Raji (cell line): ENCODE results near the gene KIAA0232.

Experiments used
- POLR2A ChIP-seq: IDR thresholded peaks from 2 replicates; pipeline ENCODE4 v1.6.1; 2011; ENCODE audit warnings: low read depth, low read length, control low read depth; ENCODE audit not compliant: insufficient read depth

The KIAA0232 gene

DNA sequence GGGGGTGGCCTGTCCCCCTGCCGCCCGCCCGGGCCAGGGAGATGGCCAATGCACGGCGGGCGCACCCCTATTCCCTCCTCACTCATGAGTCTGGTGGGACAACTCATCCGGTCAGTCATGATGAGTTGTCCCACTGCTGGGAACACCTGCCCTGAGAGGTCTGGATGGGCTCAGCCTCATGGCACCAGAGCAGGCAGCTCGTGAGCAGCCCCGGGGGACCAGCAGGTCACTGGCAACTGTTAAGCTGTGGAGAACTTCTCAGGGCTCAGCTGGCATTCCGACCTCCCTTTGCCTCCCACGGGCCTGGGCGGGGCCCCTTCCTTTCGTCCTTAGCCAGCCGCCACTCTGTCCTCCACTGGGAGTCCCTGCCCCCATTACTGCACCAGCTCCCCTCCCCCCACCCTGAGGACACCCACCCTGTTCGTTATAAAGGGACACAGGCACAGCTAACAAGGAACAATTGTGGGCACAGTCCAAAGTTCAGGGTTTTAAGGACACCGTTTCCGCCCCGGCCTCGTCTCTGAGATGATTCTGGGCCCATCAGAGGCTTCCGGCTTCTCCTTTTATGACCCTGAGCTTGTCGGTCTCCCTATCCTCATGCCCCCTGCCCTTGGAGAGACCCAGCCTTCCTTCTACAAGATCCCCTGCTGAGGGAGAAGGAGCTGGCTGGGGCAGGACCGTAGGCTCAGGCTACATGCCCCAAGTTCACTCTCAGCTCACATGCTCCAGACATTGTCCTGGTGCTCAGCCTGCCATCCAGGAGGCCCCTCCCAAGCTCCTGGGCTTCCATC is 14.6 kb upstream of the KIAA0232 start:
- no peak for TF ChIP-seq POLR2A

DNA sequence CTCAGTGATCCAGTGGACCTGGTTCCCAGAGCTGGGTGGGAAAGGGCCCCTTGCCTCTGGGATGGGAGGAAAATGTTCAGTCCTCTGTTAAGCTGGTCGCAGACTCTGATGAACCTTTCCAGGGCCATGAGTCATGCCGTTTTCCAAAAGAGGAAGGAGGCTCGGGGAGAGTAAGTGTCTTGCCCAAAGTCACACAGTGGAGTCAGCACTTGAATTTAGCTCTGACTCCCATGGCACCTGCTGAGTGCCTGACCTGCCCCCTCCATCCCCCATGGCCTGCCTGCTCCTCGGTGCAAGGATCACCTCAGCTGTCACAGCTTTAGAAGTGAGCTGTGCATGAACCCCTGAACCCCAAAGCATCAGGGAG is 14.0 kb upstream of the KIAA0232 start:
- TF ChIP-seq POLR2A = no peak

DNA sequence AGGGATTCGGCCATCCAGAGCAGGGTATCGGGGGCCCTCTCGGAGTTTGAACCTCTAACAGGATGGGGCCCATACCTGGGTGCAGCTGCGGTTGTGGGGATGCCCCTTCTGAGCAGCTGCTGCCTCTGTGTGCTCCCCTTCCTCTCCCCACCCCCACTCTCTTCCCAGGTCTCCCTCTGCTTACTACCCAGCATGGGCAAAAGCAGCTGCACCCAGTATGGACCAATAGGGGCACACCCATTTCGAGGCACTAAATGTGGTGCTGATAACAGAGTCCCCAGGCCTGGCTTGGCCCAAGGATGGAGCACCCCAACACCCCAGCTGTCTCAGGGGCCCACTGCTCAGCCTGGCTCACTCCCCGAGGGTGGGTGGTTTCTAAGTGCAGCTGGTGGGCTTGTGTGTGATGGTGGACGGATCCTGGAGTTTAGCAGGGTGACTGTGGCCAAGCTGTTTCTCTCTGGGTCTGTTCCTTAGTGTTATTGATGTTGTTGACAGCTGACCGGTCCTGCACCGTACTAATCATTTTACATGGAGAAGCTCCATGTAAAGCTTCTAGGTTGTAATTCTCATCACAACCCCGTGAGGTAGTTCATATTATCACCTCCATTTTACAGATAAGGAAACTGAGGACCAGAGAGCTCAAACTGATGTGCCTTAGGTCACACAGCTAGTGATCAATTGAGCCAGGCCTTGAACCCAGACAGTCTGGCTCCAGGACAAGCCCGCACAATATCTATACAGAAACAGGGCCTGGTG is 13.1 kb upstream of the KIAA0232 start:
- TF ChIP-seq POLR2A = no peak

DNA sequence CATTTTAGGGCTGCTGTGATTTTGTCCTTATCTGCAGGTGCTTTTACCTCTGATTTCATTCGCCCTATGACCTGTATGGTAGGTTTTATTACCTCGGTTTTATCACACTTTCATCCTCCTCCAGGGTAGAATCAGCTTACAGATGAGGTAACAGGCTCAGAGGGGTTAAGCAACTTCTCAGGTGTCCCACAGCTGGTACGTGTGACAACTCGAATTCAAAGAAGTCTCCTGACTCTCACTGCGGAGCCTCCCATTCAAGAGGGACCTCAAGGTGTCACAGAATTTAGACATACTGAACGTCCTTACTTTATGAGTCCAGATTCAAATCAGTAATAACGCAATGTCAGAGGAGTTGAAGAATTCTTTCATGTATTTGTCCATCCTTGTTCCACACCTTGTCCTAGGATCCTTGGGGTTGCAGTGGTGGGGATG is 12.5 kb upstream of the KIAA0232 start:
- no peak for TF ChIP-seq POLR2A

DNA sequence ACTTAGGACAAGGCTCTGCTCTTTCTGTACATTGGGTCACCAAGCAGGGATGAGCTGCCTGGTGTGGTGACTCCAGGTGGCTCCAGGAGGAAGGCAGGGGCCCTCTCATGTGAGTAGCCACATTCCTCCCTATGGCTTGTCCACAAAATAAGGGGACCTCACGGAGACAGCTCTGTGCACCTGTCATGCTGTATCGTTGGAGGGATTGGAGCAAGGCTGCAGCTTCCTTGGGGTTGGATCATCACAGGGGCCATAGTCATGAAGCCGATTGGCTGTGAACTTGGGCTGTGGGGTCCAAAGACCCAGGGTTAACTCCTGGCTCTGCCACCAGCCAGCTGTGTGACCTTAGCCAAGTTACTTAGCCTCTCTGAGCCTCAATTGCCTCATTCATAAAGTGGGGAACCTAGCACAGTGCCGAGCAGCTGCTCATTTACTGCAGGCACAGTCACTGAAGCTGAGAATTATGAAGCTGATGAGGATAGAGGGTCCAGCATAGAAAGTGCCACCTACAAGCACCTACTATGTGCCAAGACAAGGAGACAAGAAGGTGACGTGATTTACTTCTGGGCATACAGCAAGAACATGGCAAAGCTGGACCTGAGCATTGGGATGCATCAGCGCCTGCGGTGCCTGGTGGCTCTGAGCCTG is 11.8 kb upstream of the KIAA0232 start:
- no peak for TF ChIP-seq POLR2A

DNA sequence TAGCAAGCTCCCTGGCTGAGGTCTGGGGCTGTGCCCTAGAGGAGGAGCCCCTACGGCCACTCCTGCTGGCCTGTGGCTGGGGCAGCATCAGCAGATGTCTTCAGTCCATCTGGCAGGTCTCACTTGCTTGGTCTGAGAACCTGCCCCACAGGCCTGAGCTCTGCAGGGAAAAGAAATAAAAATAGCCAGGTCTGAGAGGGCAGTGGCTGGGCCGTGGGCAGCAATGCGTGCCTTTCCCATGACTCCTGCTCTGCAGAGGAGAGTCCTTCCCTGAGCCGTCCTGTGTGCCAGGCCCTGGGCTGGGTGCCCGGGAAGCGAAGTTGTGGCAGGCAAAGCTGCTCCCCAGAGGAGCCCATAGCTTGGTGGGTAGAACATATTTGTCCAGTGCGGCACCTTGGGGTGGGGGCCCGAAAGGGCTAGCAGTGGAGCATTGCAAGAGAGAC is 11.3 kb upstream of the KIAA0232 start:
- no peak for TF ChIP-seq POLR2A

DNA sequence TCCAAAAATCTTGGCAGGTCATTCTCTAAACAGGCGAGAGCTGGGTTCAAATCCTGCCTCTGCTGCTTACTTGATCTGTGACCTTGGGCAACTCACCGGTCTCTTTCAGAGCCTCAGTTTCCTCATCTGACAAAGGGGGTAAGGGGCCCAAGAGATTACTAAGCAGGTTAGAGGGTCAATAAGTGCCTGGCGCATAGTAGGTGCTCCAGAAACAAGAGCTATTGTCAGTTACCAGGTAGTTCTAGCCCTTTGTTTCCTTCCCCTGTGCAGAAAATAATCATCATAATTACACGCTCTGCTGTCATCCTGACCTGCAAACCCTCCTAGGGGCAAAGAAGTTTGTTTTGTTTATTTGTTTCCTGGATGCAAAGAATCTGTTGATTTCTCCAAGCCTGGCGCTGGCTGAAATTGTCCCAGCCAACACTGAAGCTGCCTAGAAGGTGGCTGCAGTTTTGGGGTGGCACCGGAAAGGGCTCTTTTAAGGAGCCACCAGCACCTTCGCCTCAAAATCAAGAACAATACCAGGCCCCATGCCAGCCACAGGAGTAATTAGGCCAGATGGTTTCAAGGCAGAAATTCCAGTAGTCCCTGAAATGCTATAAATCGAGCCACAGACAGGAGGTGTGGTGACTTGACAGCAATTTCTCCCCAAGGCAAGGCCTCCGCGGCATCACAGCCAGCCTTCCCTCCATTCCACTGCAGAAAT is 10.2 kb upstream of the KIAA0232 start:
- no peak for TF ChIP-seq POLR2A

DNA sequence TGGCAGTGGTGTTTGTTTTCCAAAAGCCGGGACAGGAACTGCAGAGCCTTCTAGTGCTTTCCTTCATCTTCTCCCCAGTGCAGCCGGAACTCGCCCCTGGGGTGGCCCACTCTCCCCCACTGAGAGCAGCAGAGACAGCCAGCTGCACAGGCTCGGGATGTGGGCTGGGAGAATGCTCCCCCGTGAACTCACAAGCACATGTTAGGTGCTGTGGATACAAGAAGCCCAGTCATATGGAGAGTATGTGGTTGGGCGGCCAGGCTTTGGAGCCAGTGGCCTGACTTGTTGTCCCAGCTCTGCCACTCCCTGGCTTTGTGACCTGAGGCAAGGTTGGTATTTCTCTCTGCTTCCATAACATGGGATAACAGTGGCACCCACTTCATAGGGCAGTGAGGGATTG is 9.4 kb upstream of the KIAA0232 start:
- no peak for TF ChIP-seq POLR2A

DNA sequence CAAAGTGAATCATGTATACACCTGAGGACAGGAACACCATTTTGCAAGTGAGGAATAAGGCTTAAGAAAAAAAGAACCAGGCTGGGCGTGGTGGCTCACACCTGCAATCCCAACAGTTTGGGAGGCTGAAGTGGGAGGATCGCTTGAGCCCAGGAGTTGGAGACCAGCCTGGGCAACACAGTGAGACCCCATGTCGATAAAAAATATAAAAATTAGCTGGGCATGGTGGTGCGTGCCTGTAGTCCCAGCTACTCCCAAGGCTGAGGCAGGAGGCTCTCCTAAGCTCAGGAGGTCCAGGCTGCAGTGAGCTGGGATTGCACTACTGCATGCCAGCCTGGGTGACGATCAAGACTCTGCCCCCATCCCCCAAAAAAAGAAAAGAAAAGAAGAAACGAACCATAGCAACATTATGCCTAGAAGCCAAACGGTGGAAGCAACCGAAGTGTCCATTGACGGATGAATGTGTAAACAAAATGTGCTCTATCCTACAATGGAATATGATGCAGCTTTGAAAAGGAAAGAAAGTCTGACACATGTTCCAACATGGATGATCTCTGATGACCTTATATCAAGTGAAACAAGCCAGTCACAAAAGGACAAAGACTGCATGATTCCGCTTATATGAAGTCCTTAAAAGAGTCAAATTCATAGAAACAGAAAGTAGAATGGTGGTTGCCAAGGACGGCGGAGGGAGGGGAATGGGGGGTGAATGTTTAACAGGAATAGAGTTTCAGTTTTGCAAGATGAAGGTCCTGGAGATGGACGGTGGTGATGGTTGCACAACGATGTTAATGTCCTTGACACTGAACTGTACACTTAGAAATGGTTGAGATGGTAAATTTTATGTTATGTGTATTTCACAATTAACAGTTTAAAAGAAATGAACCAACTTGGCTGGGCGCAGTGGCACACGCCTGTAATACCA is 8.6 kb upstream of the KIAA0232 start:
- no peak for TF ChIP-seq POLR2A

DNA sequence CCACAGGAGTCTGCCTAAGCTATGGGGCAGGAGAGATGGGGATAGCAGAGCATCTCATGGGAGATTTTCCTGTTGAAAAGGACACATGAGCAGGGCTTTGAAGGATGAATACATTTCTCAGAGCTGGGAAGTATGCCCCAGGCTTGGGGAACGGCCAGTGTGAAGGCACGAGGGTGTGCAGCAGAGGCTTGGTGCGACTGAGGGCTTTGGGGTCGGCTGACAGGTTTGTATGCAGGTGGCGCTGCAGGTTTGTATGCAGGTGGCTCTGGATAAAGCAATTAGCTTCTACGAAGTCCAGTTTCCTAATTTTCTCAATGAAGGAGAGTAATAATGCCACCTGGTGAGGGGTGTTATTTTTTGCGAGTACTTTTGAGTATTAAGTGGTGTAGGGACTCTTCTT is 6.8 kb upstream of the KIAA0232 start:
- TF ChIP-seq POLR2A = no peak

DNA sequence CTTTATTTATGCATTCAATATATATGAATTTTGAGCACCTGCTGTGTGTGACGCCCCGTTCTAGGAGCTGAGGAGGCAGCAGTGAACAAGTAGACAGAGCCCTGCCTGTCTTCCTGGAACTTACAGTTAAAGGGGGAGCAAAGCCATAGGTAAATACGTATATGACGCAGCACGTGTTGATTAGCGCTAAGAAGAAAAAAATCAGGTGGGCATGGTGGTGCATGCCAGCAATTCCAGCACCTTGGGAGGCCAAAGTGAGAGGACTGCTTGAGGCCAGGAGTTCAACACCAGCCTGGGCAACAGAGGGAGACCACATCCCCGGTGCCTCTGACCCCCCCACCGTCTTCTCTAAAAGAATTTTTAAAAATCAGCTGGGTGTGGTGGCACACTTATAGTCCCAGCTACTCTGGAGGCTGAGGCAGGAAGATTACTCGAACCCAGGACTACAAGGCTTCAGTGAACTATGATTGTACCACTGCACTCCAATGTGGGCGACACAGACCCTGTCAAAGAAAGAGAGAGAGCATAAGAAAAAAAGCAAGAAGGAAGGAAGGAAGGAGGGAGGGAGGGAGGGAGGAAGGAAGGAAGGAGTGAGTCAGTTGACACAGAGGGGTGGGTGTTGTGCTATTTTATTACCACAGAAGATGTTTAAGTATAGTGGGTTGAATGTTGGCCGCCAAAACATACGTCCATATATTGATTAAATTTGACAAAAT is 5.4 kb upstream of the KIAA0232 start:
- no peak for TF ChIP-seq POLR2A

DNA sequence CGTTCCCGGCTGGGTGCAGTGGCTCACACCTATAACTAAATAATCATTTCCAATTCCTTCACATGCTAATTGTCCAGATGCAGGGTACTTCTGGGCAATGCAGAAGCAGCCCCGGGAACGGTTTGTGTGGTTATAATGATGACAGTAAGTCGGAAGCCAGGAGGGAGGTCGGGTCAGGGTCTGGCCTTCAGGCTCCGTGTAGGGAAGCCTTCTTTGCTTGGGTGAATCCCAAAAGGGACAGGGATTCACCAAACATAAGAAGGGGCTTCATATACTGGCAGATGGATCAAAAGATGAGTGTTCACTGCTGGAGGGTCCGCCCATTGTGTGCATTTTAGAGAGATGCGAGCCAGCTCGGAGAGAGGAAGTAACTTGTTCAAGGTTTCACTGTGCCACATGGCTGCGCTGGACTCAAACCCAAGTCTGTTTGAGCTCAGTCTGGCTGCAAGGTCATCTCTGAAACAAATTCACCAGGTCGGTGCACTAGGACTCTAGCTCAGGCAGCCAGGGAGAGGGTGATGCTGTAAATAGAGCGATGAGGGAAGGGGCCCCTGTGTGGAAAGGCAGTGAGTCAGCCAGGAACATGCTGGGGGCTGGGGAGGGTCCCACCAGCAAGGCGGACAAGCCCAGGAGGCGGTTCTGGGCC is 4.8 kb upstream of the KIAA0232 start:
- TF ChIP-seq POLR2A = no peak

DNA sequence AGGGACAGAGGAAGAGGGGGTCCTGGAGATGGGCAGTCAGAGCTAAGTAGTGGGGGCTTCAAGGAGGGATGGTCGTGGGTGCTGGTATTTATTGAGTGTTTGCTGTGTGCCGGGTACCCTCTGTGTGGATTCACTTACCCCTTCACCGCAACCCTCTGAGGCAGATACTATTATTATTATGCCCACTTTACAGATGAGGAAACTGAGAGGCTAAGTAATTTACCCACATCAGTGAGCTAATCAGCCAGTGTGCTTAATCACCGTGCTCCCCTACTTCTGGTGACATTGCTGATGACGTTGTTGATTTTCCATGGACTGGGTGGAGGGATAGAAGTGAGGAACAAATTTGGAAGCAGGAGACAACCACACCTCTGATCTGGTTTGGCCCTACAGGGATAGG is 4.1 kb upstream of the KIAA0232 start:
- TF ChIP-seq POLR2A = no peak
